ENCODE data around the gene PSORS1C2.

Gene PSORS1C2

DNA sequence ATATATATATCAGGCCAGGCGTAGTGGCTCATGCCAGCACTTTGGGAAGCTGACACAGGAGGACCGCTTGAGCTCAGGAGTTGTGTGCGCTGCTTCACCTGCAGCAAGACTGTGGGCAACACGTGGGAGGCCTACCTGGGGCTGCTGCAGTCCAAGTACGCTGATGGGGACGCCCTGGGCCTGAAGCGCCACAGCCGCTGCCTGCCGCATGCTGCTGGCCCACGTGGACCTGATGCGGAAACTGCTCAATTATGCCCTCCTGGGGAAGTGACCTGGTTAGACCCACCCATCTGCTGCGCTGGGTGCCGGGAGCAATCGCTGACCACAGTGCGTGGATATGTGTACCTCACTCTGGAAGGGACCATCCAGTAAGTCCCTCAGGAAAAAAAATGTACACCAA, 1.8 kb upstream of the PSORS1C2 start:
- no peak for DNase-seq (ENCODE audit: low read depth)

- DNase-seq (ENCODE audit: low read depth): no peak
Observed at GRCh38 chr6:31139599-31139998, 733 bp upstream of the PSORS1C2 start.

DNA sequence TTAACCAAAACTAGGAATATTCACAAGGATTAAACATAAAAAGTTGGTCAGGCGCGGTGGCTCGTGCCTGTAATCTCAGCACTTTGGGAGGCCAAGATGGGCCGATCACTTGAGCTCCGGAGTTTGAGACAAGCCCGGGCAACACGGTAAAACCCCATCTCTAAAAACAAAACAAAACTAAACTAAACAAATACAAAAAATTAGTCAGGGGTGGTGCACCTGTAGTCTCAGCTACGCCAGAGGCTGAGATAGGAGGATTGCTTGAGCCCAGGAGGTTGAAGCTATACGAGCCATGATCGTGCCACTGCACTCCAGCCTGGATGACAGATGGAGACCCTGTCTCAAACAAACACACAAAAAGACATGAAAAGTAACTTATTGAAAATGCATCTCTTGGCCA, 3.2 kb downstream of the PSORS1C2 start:
- DNase-seq (ENCODE audit: low read depth): no peak

GRCh38 chr6:31132806-31133205, 6.1 kb downstream of the PSORS1C2 start:
- DNase-seq (ENCODE audit: low read depth): no peak

DNA sequence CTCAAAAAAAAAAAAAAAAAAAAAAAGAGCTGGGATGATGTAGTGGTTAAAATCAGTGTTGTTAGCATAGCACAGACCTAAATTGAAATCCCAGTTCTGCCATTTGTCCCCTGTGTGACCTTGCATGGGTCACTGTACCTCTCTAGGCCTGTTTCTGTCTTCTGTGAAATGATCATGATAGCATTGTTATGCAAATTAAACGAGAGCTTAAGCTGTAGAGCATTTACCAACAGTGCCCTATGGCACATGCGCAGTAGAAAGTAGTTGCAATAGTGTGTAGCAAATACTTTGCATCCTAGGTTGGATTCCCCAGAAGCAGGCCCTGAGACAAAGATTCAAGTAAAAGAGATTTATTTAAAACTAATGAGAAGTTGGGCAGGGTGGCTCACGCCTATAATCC, 7.3 kb downstream of the PSORS1C2 start:
- no peak for DNase-seq (ENCODE audit: low read depth)

DNA sequence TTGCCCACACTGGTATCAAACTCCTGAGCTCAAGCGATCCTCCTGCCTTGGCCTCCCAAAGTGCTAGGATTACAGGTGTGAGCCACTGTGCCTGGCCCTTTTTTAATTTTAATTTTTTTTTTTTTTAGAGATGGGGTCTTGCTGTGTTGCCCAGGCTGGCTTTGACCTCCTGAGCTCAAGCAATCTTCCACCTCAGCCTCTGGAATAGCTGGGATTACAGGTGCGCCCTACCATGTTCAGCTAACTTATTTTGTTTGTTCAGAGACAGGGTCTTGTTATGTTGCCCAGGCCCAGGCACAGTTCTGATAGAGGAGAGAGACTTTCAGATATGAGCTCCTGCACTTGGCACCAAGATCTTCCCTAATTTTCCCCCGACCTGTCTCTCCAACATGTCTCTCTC, 8.1 kb downstream of the PSORS1C2 start:
- DNase-seq (ENCODE audit: low read depth): no peak

- no peak for DNase-seq (ENCODE audit: low read depth)
Observed at GRCh38 chr6:31129130-31129529, 9.7 kb downstream of the PSORS1C2 start.

- peak; percentile 26 for DNase-seq (ENCODE audit: low read depth)
Observed at GRCh38 chr6:31128093-31128676, 10.7 kb downstream of the PSORS1C2 start.

DNA sequence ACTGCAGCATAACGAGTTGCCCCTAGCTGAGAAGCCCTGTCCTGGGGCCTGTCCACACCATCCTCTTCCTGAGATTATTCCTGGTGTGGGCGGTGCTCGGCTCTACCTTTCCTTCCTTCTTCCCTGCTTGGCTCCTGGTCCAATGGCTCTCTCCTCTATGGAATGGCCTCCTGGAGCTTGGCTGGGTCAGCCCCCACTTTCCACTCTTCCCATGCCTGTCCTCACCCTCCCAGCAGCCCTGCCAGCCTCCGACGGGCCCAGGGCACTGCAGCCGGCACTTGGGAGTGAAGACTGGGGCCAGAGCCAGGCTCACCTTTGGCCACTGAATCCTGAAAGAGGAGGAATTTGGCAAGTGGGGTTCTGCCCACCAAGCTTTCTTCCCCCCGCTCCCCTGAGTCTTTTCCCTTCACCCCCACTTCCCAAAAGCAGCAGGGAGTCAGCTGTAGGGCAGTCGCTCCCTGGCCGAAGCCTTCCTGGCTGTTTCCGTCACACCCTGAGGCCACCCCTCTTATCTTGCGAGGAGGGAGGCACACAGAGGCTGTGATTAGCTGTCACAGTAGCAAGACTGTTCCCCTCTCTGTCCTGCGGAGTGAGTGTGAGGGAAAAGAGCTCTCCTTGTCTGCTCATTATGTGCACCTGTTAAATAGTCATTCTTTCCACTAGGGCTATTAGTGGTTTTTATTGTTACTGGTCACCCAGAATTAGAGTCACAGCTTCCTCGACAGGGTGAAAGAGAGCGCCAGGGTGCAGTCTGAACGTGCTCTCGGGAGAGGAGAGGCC, 12.3 kb downstream of the PSORS1C2 start:
- DNase-seq (ENCODE audit: low read depth): no peak

DNA sequence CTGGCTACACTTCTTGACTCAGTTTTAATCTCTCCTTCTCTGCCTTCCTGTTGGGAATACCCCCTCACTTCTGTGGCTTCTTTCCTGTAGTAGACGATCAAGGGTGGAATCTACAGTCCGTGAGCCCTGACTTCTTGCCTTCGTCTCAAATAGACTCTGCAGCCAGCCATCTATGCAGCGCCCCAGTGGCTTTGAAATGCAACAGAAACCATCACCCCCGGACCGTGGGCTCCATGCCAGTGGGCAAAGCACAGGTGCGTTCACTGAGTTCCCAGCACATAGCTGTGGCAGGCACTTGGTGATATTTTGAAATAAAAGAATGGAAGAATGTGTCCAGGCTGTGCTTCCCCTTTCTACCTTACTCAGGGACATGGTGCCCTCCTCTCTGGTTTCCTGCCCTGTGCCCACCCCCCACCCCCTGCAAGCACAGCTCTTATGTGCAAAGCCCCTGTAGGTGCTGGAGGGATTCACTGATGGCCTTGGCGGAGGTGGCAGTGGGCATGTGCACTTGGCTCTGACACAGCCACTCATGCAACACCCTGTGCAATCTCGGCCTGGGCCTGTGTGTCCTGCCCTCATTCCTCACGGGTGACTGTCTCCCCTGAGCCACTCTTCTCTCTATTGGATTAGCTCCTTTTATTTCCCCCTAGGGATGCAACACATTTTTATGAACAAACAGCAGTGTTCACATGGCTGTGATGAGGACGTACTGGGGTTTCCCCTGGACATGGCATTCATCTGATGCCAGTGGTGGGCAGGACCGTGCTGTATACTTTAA, 13.1 kb downstream of the PSORS1C2 start:
- peak; percentile 26 for DNase-seq (ENCODE audit: low read depth)

DNA sequence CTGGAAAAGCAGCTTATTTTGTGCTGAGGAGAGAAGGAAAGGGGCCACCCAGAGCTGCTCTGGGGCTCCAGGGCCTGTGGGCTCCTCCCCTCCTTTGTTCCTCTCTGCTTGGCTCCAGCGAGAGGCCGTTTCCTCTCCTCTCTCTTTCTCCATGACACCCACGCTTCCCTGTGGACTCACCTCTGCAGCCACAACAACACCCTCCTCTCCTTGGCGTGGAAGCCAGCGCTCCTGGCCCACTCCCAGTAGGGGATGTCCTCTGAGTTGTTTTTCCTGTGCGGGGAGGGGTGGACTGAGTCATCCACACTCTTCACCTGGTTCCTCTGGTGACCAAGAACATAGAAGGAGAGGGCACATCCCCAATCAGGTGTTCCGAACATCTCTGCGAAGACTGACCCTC, 13.7 kb downstream of the PSORS1C2 start:
- DNase-seq (ENCODE audit: low read depth): no peak

DNA sequence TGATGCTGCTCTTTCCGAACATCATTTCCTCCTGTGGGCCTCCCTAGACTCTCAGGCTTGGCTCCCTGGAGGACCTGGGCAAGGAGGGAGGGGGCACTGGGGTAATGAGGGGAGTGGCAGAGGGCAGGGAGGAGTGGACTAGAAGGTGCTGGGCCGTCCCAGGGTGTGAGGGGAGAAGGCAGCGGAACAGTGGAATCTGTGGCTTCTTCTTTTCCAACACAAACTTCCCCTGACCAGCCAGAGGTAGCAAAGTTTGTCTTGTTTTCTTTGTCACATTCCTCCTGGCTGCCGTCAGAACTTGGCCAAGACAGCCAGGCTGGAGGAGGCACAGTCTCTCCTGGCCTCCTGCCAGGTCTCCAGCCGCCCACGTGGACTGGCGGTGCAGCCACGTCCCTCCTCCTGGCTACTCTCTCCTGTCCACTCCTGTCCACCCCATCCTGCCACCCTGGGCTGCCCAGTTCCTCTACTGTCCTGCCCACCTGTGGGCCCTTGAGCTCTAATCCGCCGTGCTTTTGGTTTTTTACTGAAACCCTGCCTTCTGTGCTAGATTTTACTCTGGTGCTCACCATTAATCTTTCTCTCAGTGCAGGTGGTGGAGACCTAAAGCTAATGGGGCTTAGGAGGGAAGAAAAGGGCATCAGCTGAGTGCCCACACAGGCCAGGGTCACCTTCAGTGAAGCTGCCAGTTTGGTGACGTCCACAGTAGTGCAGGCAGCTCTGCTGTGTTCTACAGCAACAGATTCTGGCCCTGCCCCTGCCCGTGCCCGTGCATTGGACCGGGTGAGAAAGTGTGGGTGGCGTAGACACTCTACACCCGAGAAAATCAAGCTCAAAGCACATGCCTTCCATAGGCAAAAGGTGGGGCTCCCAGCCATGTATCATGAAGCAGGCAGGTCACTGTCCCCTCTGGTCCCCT, 15.8 kb downstream of the PSORS1C2 start:
- no peak for DNase-seq (ENCODE audit: low read depth)

DNA sequence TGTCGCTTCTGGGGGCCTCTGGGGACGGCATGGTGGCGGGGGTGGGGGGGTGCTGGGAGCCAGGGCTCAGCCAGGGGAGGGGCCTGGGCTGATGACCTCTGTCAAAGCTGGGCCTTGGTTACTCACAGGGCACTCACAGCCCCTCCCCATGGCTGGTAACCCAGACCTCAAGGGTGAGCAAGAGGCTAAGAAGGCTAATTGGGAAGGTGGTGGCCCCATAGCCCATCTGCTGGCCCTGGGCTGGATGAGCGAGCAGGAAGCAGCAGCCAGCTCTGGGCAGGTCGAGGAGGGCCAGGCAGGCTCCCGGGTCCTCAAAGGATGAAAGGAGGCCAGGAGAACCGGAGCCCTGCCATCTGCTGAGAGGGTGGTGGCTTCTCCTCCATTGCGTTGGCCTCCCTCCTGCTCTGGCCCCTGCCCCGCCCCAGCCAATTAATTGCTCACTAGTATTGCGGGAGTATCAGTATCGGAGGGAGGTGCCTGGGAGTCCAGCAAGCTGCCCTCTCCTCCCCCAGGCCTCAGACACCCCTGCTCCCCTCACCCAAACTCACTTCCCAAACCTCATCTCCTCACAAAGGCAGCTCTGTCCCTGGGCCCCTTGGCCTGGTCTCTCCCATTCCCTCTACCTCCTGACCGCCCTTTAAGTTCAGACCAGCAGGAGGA, 17.6 kb downstream of the PSORS1C2 start:
- no peak for DNase-seq (ENCODE audit: low read depth)

- DNase-seq (ENCODE audit: low read depth): no peak
Observed at GRCh38 chr6:31120151-31120915, 18.5 kb downstream of the PSORS1C2 start, which contains the start of gene CDSN. CDSN (minus strand) TSS chr6:31120446; CDS start chr6:31120419, 27 bp downstream.

- no peak for DNase-seq (ENCODE audit: low read depth)
Observed at GRCh38 chr6:31118178-31118577, 20.7 kb downstream of the PSORS1C2 start.

DNA sequence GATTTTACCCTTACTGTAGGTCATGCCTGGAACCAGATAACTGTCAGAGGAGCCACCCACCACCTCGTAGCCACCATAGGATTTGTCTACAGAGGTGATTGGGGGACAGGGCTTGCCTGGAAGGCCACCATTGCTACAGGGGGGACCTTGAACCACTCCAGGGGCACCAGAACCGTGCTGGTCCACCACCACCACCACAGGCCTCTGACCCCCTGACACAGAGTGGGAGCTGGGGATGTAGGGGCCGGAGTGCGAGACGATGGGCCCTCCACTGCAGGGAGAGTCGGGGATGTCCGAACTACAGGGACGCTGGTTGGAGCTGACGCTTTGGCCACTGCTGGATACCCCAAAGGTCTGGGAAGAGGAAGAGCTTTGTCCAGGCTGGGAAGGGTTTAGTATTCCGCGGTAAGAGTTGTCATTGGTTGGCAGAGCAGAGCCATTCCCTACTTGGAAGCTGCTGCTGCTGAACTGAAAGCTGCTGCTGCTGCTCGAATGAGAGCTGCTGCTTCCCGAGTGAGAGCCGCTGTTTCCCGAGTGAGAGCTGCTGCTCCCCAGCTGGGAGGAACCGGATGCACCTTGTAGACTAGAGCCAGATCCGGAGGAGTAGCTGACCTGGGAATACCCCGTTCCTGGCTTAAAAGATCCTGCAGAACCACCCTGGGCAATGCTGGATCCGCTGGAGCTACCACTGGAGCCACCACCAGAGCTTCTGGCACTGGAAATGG, 22.0 kb downstream of the PSORS1C2 start:
- DNase-seq (ENCODE audit: low read depth): no peak

DNA sequence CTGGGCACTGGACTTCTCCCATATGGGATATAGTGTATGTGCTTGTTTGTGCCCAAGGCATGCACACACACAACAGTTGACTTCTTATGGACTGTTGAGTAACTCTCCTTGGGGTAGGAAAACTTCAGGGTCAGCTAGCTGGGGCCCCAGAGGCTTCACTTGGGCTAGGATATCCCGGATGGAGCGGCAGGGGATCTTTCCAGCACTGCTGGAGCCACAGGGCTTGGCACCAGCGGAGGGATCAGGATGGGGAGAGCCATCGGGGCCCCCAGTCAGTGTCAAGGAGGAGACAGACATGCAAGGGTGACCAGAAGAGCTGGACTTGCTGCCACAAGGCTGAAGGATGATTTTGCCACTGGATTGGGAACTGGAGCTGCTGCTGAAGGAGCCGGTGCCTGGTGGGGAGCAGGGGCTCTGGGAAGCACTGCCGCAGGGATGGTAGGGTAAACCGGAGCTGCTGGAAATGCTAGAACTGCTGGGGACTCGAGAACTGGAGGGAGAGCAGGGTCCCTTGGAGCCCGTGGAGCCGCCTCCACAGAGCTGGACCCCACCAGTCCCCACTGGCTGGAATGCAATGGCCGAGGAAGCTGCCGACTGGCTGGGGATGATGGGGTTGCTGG, 22.8 kb downstream of the PSORS1C2 start:
- no peak for DNase-seq (ENCODE audit: low read depth)

DNA sequence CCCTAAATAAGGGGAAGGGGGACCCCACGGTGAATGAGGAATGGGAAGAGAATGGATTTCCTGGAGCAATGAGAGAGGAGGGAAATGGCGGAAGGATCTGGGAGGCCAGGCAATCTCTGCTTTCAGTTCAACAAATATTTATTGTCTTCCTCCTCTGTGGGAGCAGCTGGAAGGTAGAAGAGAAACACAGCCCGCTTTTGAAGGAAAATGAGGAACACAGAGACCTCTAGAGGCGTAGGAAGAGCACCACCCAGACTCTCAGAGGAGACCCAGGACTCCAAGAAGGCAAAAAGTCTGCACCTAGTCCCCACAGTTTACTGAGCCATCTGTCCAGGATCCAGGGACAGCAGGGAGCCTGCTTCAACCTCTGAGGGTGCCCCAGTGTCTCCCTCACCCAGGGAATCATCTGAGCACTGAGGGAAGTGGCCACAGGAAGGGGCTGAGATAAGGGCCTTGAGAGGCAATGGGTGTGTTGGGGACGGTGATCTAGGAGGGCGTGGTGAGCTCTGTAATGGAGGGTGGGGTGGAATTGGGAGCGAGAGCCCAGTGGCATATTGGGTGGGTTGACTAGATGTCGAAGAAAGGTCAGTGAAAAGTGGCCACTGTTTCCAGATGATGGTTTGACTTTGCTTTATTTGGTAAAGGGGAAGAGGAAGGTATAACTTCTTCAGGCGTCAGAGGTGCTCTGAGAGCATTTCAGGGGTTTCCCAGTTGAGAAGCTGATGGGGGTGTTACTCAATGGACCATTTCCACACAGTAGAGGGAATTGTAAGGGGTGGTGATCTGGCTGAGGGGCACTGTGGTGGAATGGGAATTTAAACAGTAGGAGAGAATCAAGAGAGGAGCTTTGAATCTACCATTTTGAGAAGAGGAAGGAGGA, 23.7 kb downstream of the PSORS1C2 start:
- peak; percentile 53 for DNase-seq (ENCODE audit: low read depth)

DNA sequence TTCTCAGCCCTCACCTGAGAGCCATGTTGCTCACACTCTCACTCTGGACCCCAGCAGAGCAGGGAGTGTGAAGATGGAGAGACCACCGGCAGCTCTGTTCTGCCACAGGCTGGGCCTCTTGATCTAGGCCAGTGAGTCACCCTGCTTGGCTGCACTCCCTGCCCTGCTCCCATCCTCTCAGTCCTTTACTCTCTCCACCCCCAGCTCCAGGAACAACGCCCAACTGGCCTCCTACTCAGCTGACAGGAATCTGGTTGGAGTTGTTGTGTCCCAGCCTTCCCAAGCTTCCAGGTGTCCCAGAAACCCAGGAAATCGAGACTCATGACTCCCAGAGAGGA, 24.4 kb downstream of the PSORS1C2 start, which contains the start of gene PSORS1C1:
TSS of gene PSORS1C1 (plus strand) at position 260 of the 338 bp plus-strand sequence. CDS start 14,833 bp downstream, outside the sequence.
- peak; percentile 92 for DNase-seq (ENCODE audit: low read depth)
